Measurements from ENCODE around the gene LHX6.
A peak's percentile ranks its signal among the peaks of the same experiment; 100 is the strongest.

LHX6 gene

GRCh38 chr9:122191584-122191983, 37.2 kb downstream of the LHX6 start:
- DNase-seq (ENCODE audit: low spot score), result no peak

DNA sequence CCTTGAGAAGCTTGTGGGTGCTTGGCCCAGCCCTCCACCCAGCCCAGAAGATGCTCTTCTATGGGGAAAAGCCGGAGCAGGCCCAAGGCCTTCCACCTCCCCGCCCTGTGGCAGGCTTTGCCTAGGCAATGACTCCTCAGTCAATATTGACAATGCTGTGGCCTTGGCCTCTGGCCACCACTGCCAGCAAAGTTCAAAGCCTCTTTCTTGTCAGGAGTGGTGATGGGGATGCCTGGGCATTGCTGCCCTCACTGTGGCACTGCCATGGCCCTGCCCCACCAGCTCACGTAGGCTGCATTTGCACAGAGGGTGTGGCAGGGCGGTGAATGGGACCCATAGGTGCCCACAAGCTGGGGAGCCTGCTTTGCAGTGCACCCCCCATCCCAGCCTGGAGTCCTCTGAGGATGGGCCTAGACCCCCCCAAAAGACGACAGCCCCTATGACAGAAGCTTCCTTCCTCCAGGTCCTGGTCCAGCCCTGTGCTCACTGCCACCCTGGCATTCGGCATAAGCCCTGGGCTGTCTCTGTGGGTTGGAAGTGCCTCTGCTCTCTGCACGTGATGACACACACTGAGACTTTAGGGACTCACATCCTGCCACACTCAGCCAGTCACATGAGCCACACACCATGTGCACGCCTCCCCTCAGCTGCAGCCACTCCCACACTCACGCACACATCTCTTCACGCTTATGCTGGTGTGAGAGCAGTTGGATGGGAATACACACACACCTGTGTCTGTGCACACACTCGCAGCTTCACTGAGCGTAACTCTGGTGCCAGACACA, 38.0 kb downstream of the LHX6 start:
- peak; percentile 77 for DNase-seq (ENCODE audit: low spot score)

DNA sequence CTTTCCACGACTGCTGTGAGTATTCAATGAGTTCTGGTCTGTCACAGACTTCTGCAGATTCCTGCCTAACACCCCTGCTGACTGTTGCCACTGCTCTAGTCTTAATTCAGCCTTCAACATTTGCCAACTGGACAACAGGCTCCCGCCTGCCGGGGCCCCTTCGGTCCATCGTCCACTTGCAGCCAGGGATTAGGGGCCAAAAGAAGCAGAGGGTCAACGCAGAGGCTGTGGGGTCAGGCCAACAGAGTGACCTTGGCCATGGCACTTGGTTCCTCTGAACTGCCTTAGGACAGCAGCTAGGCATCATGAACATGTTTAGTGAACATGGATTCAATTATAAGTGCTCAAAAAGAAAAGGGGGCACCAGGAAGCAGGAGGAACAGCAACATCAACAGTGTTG, 40.4 kb downstream of the LHX6 start:
- no peak for DNase-seq (ENCODE audit: low spot score)

DNA sequence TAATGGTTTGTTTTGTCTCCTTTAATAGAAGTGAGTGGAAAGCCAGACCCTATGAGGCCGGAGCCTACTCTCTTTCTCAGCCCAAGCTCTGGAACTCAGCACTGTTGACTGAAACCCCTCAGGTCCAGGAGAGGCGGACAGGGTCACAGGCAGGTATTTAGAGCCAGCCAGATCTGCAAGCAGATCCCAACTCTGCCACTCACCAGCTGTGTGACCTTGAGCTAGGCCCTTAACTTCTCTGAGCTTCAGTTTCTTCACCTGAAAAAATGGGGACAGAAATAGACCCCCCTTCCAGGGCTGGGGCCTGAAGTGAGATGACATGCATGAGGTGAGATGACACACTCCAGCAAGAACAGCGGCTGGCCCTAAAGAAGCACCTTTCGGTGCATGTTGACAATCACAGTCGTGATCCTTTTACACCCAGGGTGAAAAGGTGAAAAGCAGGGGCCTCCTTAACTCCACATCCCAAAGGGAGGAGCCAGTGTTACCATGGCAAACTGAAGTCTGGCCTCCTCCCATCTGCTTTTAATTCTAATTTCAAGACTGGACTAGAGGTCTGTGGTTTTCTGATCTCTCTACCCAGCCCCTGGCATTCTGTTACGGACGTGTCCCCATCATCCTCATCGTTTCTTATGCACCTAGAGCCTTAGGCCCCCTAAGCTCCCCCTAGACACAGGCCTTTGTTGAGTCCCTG, 41.8 kb downstream of the LHX6 start:
- DNase-seq (ENCODE audit: low spot score), result no peak

DNA sequence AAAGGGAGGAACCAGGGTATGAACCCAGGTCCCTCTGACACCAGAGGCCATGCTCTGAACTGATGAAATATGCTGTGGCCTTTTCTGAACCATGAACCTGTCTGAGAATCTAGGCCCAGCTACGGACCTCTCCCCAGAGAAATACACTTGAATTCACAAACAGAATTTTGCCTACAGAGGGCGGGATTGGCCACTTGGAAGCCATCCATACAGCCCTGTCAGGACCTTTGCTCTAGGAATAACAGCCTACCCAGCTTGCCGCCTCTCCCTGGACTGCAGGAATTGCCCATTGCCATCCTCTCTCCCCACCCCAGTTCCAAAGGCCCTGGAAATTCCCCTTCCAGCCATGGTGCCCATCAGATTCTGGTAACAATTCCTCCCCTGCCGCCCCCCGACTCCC, 42.5 kb downstream of the LHX6 start:
- no peak for DNase-seq (ENCODE audit: low spot score)

DNA sequence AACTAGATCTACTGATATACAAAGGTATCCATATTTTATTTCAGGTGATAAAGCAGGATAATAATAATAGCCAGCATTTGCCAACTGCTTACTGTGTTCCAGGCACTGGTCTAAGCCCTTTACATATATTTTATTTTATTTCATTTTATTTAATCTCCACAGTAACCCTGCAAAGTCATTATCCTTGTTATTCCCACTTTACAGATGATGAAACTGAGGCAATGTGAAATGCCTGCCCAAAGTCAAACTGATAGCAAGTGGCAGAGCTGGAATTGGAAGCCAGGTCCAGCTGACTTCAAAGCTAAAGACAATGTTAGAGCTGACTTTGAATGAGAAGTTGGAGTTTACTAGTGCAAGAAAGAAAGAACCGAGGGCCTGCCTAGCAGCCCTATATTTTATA, 44.2 kb downstream of the LHX6 start:
- DNase-seq (ENCODE audit: low spot score), result no peak

- no peak for DNase-seq (ENCODE audit: low spot score)
Measured at GRCh38 chr9:122183501-122183900, 45.3 kb downstream of the LHX6 start.

DNA sequence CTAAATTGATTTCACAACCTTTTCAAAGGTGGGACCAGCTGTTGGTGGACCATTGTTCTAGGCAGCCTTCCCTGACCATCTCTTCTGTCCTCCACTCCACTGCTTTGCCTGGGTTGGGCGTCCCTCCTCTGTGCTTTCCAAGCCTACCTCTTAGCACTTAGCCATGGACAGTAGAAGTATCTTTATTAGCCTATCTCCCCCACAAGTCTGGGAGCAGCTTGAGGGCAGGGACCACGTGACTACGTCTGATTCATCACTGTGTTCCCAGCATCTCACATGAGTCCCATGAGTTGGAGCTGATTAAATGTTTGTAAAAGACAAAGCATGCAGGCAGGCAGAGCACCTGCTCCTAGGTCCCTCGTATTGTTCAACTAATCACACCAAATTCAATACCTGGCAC, 48.1 kb downstream of the LHX6 start:
- peak; percentile 72 for DNase-seq (ENCODE audit: low spot score)

GRCh38 chr9:122179690-122180074, 49.1 kb downstream of the LHX6 start:
- DNase-seq (ENCODE audit: low spot score), result peak; percentile 52

GRCh38 chr9:122179054-122179689, 49.6 kb downstream of the LHX6 start:
- no peak for DNase-seq (ENCODE audit: low spot score)

DNA sequence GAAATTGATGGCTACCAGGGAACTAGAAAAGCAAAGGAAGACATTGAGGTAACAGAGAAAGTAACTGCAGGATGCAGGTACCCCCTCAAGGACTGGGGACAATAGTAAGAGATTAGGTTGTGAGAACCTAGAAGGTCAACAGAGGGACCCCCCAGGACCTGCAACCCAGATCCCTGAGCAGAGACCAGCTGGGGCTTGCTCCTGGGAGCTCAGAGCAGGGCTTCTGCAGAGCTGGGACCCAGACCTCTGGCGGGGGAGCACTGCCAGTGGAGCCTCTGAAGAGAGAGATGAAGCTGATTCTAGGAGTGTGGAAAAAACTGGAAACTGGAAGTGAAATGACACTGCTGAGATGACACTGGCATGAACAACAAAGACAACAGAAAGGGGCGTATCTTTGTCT, 51.8 kb downstream of the LHX6 start:
- no peak for DNase-seq (ENCODE audit: low spot score)

DNA sequence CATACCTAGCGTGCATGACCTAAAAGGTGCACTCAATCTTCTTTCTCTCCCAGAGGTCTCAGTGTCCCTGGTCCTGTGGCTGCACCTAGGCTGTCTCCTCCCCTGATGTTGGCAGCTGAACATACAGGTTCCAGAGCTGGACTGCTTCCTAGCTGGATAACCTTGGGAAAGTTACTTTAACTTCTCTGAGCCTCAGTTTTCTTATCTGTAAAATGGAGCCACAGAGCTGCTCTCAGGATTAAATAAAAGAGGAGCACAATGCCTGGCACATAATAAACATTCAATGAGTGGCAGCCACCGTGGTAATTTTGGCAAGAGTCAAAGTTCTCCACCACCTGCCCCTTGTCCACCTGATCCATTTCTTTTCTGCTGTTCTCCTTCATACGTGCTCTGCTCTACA, 55.1 kb downstream of the LHX6 start:
- no peak for DNase-seq (ENCODE audit: low spot score)

DNA sequence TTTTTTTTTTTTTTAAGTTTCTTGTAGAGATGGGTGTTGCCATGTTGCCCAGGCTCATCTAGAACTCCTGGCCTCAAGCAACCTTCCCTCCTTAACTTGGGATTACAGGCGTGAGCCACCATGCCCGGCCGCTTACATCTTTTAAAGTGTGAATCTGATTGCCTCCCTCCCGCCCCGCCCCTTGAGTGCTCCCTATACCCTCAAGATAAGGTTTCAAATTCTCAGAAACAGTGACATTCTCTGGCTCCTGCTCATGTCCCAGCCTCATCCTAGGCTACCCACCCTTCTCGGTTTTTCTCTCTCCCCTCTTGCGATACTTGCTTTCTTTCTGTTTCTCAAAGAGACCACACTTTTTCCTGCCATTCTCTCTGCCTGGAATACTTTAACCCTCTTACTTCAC, 56.6 kb downstream of the LHX6 start:
- no peak for DNase-seq (ENCODE audit: low spot score)

GRCh38 chr9:122168356-122168755, 60.4 kb downstream of the LHX6 start:
- DNase-seq (ENCODE audit: low spot score), result no peak

GRCh38 chr9:122164286-122164685, 64.5 kb downstream of the LHX6 start:
- DNase-seq (ENCODE audit: low spot score), result no peak

DNA sequence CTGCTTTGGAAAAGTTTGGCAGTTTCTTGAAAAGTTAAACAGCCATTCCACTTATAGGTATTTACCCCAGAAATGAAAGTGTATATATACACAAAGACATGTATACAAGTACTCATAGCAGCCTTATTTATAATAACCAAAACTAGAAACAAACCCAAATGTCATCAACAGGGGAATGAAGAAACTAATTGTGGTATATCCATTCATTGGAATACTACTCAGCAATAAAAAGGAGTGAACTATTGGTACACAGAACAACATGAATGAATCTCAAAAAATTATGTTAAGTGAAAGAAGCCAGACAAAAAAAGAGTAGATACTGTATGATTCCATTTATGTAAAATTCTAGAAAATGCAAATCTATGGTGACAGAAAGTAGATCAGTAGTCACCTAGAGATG, 66.3 kb downstream of the LHX6 start:
- no peak for DNase-seq (ENCODE audit: low spot score)

DNA sequence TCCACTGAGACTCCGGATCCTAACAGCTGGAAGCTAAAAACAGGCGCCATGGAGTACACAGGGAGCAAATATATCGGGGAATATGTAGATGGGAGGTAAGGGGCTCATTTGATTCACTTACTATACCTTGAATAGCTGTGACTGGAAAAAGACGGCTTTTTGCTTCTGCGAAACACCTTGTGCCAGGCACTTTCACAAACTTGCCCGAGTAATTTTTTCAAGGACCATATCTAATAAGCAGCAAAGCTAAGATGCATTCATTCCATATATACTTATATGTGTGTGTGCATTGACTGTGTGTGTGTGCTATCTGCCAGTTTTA, 68.9 kb downstream of the LHX6 start:
- DNase-seq (ENCODE audit: low spot score), result no peak

DNA sequence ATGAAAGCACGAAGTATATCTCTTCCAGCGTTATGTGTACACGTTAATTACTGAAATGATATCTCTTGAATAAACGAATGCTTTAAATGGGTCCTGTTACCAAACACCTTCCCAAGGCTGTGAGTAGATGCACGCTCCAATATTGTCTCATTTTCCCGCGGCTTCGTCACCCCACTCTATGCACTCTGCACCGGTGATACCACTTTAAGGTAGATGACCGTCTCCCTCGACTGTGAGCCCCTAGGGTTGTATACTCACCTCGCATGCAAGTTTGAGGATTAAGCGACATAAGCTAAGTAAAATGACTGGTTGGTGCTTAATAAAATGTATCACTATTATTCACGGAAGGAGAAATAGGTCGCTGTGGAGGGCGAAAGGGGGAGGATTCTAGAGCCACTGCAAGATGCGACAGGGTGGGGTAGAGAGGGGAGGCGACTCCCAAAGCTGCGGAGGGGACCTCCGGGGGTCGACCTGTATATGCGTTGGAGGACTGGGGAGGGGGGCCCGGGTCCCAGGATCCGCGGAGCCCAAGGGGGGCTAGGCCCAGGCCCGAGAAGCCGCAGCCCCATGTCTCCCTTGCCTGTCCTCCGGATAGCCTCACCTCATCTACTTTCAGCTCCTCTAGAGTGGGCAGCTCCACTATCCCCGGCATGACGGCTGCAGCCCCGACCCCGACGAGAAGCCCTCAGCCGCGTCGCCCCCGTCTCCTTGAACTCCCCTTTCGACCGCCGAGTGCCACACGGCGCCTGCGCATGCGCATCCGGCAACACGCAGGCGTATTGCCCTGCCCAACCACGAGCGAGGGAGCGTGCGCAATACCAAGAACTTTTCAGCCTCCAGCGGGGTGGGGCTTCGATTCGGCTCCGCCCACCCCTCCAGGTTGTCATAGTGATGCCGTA, 69.5 kb downstream of the LHX6 start, which contains the start of the genes MORN5 and NDUFA8:
MORN5 (plus strand) TSS at position 883 of the 899 bp plus-strand sequence. CDS start 65 bp downstream, outside the sequence.
NDUFA8 (minus strand) TSS at position 754 of the 899 bp plus-strand sequence; CDS start at position 652, 102 bp downstream.
- peak; percentile 100 for DNase-seq (ENCODE audit: low spot score)

GRCh38 chr9:122158202-122158601, 70.6 kb downstream of the LHX6 start:
- DNase-seq (ENCODE audit: low spot score), result peak; percentile 45

DNA sequence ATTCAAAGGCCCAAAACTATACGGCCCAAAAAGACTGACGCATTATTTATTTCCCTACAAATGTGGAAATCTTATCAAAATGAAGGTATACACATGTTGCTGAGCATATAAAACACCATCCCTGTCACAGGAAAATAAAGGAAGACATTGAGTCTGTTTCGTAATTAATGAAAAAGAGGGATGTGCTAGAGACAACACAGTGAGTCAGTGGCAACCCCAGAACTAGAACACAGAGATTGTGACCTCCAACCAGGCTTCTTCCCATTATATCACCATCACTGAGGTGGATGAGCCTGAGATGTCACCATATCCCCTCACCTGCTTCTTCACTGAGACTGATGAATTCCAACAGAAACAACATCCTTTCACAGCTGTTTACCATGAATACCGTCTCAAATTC, 73.0 kb downstream of the LHX6 start:
- DNase-seq (ENCODE audit: low spot score), result no peak

All from AG08395 (cell line).